Mesendoderm (in vitro differentiated cells): ENCODE data around the gene KIF22.

Experiments used
- DNase-seq: peaks from one replicate; pipeline ENCODE4 v3.0.0; 2013
- H2AK5ac ChIP-seq: 2 replicates; pipeline ENCODE4 v1.6.1; 2013; ENCODE audit warnings: low read length, inconsistent platforms
- H2BK120ac ChIP-seq: 2 replicates; pipeline ENCODE4 v1.6.1; 2013; ENCODE audit warnings: low read depth, mild to moderate bottlenecking, low read length, moderate library complexity, mixed read lengths
- H2BK15ac ChIP-seq: replicated peaks from 2 replicates; pipeline ENCODE4 v1.6.1; 2013; ENCODE audit warnings: low read depth, mild to moderate bottlenecking, moderate library complexity
- H2BK5ac ChIP-seq: 2 replicates; pipeline ENCODE4 v1.6.1; 2013; ENCODE audit warnings: low read length, inconsistent platforms
- H3K18ac ChIP-seq: 2 replicates; pipeline ENCODE4 v1.6.1; 2013; ENCODE audit warnings: mild to moderate bottlenecking, low read length, mixed read lengths
- H3K23ac ChIP-seq: one replicate; pipeline ENCODE4 v1.6.1; 2013; ENCODE audit warnings: low read length
- H3K27ac ChIP-seq: 2 replicates; pipeline ENCODE4 v1.5.1; 2013; ENCODE audit warnings: low read depth, mild to moderate bottlenecking, inconsistent platforms, low read length, moderate library complexity
- H3K27me3 ChIP-seq: 2 replicates; pipeline ENCODE4 v1.6.1; 2013; ENCODE audit warnings: low read length, control low read depth, mild to moderate bottlenecking, inconsistent platforms; ENCODE audit not compliant: insufficient read depth, poor library complexity
- H3K36me3 ChIP-seq: 2 replicates; pipeline ENCODE4 v1.6.1; 2013; ENCODE audit warnings: low read length, inconsistent platforms; ENCODE audit not compliant: control insufficient read depth, insufficient read depth
- H3K4ac ChIP-seq: one replicate; pipeline ENCODE4 v1.6.1; 2013; ENCODE audit warnings: low read depth, mild to moderate bottlenecking, low read length, moderate library complexity
- H3K4me1 ChIP-seq: 2 replicates; pipeline ENCODE4 v1.6.1; 2013; ENCODE audit warnings: low read depth, low read length, inconsistent platforms; ENCODE audit not compliant: control insufficient read depth
- H3K4me2 ChIP-seq: 2 replicates; pipeline ENCODE4 v1.6.1; 2013; ENCODE audit warnings: low read length
- H3K4me3 ChIP-seq: 2 replicates; pipeline ENCODE4 v1.5.1; 2013; ENCODE audit warnings: mild to moderate bottlenecking, low read length
- H3K56ac ChIP-seq: one replicate; pipeline ENCODE4 v1.6.1; 2013; ENCODE audit warnings: low read length
- H3K79me1 ChIP-seq: 2 replicates; pipeline ENCODE4 v1.6.1; 2013; ENCODE audit warnings: low read length, inconsistent platforms
- H3K79me2 ChIP-seq: 2 replicates; pipeline ENCODE4 v1.6.1; 2013; ENCODE audit warnings: mild to moderate bottlenecking, low read length; ENCODE audit not compliant: control insufficient read depth, insufficient read depth
- H3K9ac ChIP-seq: 2 replicates; pipeline ENCODE4 v1.6.1; 2013; ENCODE audit warnings: low read length, inconsistent platforms
- H4K5ac ChIP-seq: one replicate; pipeline ENCODE4 v1.6.1; 2013; ENCODE audit warnings: low read length
- H4K8ac ChIP-seq: one replicate; pipeline ENCODE4 v1.6.1; 2013; ENCODE audit warnings: low read depth, mild to moderate bottlenecking, control low read depth, low read length, moderate library complexity
- WGBS: extraction: QIAGEN DNeasy Blood & Tissue Kit; methylation state at CpG from one replicate; pipeline ENCODE4 v1.1.7; 2013; ENCODE audit warnings: low lambda C conversion rate, missing lambda C conversion rate; ENCODE audit not compliant: insufficient coverage; ENCODE audit errors: extremely low coverage; 5-methylcytosine and 5-hydroxymethylcytosine counted together

The KIF22 gene

DNA sequence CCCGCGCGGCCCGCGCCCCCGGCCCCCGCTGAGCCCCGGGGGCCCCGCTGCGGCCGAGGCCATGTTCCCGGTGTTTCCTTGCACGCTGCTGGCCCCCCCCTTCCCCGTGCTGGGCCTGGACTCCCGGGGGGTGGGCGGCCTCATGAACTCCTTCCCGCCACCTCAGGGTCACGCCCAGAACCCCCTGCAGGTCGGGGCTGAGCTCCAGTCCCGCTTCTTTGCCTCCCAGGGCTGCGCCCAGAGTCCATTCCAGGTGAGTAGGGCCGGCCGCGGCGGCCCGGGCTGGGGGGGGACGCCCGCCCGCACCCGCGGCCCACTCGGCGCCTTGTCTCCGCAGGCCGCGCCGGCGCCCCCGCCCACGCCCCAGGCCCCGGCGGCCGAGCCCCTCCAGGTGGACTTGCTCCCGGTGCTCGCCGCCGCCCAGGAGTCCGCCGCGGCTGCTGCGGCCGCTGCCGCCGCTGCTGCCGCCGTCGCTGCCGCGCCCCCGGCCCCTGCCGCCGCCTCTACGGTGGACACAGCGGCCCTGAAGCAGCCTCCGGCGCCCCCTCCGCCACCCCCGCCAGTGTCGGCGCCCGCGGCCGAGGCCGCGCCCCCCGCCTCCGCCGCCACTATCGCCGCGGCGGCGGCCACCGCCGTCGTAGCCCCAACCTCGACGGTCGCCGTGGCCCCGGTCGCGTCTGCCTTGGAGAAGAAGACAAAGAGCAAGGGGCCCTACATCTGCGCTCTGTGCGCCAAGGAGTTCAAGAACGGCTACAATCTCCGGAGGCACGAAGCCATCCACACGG lies 16.3 kb downstream of the KIF22 start:
- peak; percentile 88 for DNase-seq

DNA sequence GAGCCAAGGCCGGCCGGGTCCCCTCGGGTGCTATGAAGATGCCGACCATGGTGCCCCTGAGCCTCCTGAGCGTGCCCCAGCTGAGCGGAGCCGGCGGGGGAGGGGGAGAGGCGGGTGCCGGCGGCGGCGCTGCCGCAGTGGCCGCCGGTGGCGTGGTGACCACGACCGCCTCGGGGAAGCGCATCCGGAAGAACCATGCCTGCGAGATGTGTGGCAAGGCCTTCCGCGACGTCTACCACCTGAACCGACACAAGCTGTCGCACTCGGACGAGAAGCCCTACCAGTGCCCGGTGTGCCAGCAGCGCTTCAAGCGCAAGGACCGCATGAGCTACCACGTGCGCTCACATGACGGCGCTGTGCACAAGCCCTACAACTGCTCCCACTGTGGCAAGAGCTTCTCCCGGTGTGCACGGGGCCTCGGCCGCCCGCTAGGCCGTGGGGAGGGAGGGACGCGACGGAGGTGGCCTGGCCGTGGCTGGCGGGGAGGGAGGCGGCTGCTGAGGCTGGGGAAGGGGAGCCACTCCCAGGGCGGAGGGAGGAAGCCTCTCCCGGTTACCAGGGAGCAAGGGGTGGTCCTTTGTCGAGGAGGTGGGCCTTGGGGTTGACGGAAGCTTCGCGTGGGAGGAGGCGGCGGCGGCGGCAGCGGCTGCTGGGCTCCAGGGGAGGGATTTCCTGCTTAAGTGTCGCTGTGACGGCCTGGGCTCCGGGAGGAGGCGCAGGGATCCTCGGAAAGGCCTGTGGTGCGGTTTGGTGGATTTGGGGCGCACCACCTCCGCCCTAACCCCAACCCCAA lies 17.1 kb downstream of the KIF22 start:
- WGBS, result no CpG with 5 or more reads among the region's 69 CpGs
- peaks cover 5% of the 10 kb centered on the region for H3K79me1 ChIP-seq
- peaks cover 26% of the 10 kb centered on the region for H3K79me2 ChIP-seq
- H3K4me3 ChIP-seq, result peak overlapping the region; percentile 56
- no peak overlapping the region for H2BK15ac ChIP-seq
- DNase-seq, result peak; percentile 93
- peak overlapping the region; percentile 59 for H3K23ac ChIP-seq
- H3K4me1 ChIP-seq, result peaks cover 10% of the 10 kb centered on the region
- no peak overlapping the region for H4K5ac ChIP-seq
- H3K27ac ChIP-seq, result peak overlapping the region; percentile 80
- peak overlapping the region; percentile 90 for H3K4ac ChIP-seq
- peak overlapping the region; percentile 88 for H3K18ac ChIP-seq
- H3K56ac ChIP-seq, result peak overlapping the region; percentile 96
- H3K4me2 ChIP-seq, result peak overlapping the region; percentile 82
- peak overlapping the region; percentile 34 for H2BK120ac ChIP-seq
- H3K36me3 ChIP-seq, result peaks cover 8% of the 10 kb centered on the region
- H2BK5ac ChIP-seq, result peak overlapping the region; percentile 62
- no peaks in the 10 kb centered on the region for H3K27me3 ChIP-seq
- H3K9ac ChIP-seq, result peak overlapping the region; percentile 98
- peak overlapping the region; percentile 54 for H2AK5ac ChIP-seq
- no peak overlapping the region for H4K8ac ChIP-seq

More for the DNA sequence above, 16.3 kb downstream of the KIF22 start:
- H3K27ac ChIP-seq, result peak overlapping the region; percentile 80
- no peak overlapping the region for H2AK5ac ChIP-seq
- peaks cover 10% of the 10 kb centered on the region for H3K4me1 ChIP-seq
- no peak overlapping the region for H4K5ac ChIP-seq
- H3K79me1 ChIP-seq, result peaks cover 5% of the 10 kb centered on the region
- no peak overlapping the region for H3K23ac ChIP-seq
- peaks cover 26% of the 10 kb centered on the region for H3K79me2 ChIP-seq
- H3K9ac ChIP-seq, result peak overlapping the region; percentile 98
- WGBS, result no CpG with 5 or more reads among the region's 99 CpGs
- H3K18ac ChIP-seq, result peak overlapping the region; percentile 88
- H3K56ac ChIP-seq, result peak overlapping the region; percentile 96
- no peak overlapping the region for H4K8ac ChIP-seq
- peak overlapping the region; percentile 56 for H3K4me3 ChIP-seq
- no peak overlapping the region for H2BK15ac ChIP-seq
- H2BK120ac ChIP-seq, result peak overlapping the region; percentile 34
- H3K4ac ChIP-seq, result peak overlapping the region; percentile 90
- H3K4me2 ChIP-seq, result peak overlapping the region; percentile 82
- H3K36me3 ChIP-seq, result peaks cover 8% of the 10 kb centered on the region
- H3K27me3 ChIP-seq, result no peaks in the 10 kb centered on the region
- peak overlapping the region; percentile 28 for H2BK5ac ChIP-seq

DNA sequence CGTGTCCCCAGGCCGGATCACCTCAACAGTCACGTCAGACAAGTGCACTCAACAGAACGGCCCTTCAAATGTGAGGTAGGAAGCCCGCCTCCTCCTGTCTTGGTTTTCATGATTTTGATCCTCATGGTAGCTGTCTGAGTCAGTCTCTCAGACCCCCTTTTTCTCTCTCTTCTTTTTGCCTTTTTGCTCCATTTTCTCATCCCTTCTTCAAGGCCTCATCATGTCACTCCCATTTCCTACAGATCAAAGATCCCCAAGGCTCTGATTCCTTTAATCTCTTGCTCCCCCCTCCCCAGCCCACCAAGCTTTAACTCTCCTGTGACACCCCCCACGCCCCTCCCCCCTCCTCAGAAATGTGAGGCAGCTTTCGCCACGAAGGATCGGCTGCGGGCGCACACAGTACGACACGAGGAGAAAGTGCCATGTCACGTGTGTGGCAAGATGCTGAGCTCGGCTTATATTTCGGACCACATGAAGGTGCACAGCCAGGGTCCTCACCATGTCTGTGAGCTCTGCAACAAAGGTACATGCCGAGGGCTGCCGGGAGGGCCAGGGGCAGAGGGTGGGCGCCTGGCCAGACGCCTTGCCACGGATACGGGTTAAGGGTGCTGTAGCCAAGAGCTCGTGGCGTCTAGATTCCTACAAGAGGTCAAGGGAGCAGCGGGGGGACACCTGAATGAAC lies 17.8 kb downstream of the KIF22 start:
- H2BK5ac ChIP-seq, result peak overlapping the region; percentile 62
- peaks cover 26% of the 10 kb centered on the region for H3K79me2 ChIP-seq
- H3K18ac ChIP-seq, result no peak overlapping the region
- no peak overlapping the region for H4K5ac ChIP-seq
- H3K36me3 ChIP-seq, result peaks cover 8% of the 10 kb centered on the region
- H3K23ac ChIP-seq, result no peak overlapping the region
- H2BK15ac ChIP-seq, result no peak overlapping the region
- no peak for DNase-seq
- no CpG with 5 or more reads among the region's 25 CpGs for WGBS
- no peak overlapping the region for H2BK120ac ChIP-seq
- H3K4me3 ChIP-seq, result peak overlapping the region; percentile 56
- H3K27me3 ChIP-seq, result no peaks in the 10 kb centered on the region
- no peak overlapping the region for H3K27ac ChIP-seq
- peak overlapping the region; percentile 98 for H3K9ac ChIP-seq
- H3K79me1 ChIP-seq, result peaks cover 5% of the 10 kb centered on the region
- H3K4me2 ChIP-seq, result peak overlapping the region; percentile 82
- H3K56ac ChIP-seq, result peak overlapping the region; percentile 96
- H2AK5ac ChIP-seq, result no peak overlapping the region
- no peak overlapping the region for H3K4ac ChIP-seq
- H4K8ac ChIP-seq, result no peak overlapping the region
- peaks cover 16% of the 10 kb centered on the region for H3K4me1 ChIP-seq

DNA sequence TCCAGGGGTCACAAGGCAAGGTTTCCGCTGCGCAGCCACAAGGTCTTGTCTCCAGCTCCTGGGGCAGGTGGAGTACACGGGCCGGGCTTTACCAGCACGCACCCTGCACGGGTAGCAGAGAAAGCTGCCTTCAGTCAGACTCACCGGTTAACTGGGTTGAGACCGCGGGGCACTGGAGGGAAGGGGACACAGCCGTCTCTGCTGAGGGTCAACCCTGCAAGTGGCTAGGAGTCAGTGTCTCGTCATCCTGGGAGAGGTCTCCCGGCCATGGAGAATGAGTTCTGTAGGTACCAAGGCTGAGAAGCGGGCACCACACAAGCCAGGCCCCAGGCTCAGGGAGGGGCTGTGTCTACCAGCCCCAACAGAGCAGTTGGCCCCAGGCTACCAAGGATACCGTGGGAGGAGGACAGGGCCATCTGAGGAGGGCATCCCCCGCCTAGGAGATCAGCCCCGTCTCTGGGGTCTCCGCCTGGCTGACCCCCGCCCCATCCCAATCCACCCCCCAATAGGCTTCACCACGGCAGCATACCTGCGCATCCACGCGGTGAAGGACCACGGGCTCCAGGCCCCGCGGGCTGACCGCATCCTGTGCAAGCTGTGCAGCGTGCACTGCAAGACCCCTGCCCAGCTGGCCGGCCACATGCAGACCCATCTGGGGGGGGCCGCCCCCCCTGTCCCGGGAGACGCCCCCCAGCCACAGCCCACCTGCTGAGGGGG lies 18.6 kb downstream of the KIF22 start:
- Histone ChIP-seq H4K5ac (no peak overlapping the region), H2BK15ac (no peak overlapping the region), H3K79me1 (peaks cover 5% of the 10 kb centered on the region), H3K4me1 (peaks cover 20% of the 10 kb centered on the region), H3K27ac (no peak overlapping the region), H3K4me3 (no peak overlapping the region), H3K4ac (no peak overlapping the region), H3K79me2 (peaks cover 26% of the 10 kb centered on the region), H2BK5ac (no peak overlapping the region), H3K23ac (peak overlapping the region; percentile 55), H3K9ac (peak overlapping the region; percentile 98), H3K56ac (peak overlapping the region; percentile 96), H2BK120ac (no peak overlapping the region), H3K18ac (no peak overlapping the region), H3K27me3 (no peaks in the 10 kb centered on the region), H4K8ac (no peak overlapping the region), H3K4me2 (peak overlapping the region; percentile 82), H2AK5ac (no peak overlapping the region), H3K36me3 (peaks cover 6% of the 10 kb centered on the region)
- WGBS, result no CpG with 5 or more reads among the region's 31 CpGs
- no peak for DNase-seq
